Ishikawa (cell line): ENCODE results near the gene DRGX.

Experiments used
- CEBPB ChIP-seq: IDR thresholded peaks from 2 replicates; pipeline ENCODE4 v1.6.1; 2012
- CREB1 ChIP-seq: IDR thresholded peaks from 2 replicates; pipeline ENCODE4 v1.6.1; 2012; ENCODE audit warnings: low read depth
- EGR1 ChIP-seq: IDR thresholded peaks from 2 replicates; pipeline ENCODE4 v1.6.1; 2012
- EP300 ChIP-seq: IDR thresholded peaks from 2 replicates; pipeline ENCODE4 v1.6.1; 2012; ENCODE audit warnings: borderline replicate concordance
- FOXM1 ChIP-seq: IDR thresholded peaks from 2 replicates; pipeline ENCODE4 v1.6.1; 2012; ENCODE audit warnings: low read depth, borderline replicate concordance
- NFIC ChIP-seq: IDR thresholded peaks from 2 replicates; pipeline ENCODE4 v1.6.1; 2012
- RAD21 ChIP-seq: IDR thresholded peaks from 2 replicates; pipeline ENCODE4 v1.6.1; 2012; ENCODE audit warnings: low read depth
- REST ChIP-seq: IDR thresholded peaks from 2 replicates; pipeline ENCODE4 v1.6.1; 2012; ENCODE audit warnings: low read depth, mild to moderate bottlenecking
- TAF1 ChIP-seq: IDR thresholded peaks from 2 replicates; pipeline ENCODE4 v1.6.1; 2012; ENCODE audit warnings: low read depth, mild to moderate bottlenecking
- TCF12 ChIP-seq: IDR thresholded peaks from 2 replicates; pipeline ENCODE4 v1.6.1; 2012; ENCODE audit warnings: low read depth
- TEAD4 ChIP-seq: IDR thresholded peaks from 2 replicates; pipeline ENCODE4 v1.6.1; 2012
- USF1 ChIP-seq: IDR thresholded peaks from 2 replicates; pipeline ENCODE4 v1.6.1; 2012
- YY1 ChIP-seq: IDR thresholded peaks from 2 replicates; pipeline ENCODE4 v1.6.1; 2012; ENCODE audit warnings: low read depth
- ZBTB7A ChIP-seq: IDR thresholded peaks from 2 replicates; pipeline ENCODE4 v1.6.1; 2012; ENCODE audit warnings: low read depth
- TF ChIP-seq, protein P1 (sequence below): IDR thresholded peaks from 2 replicates; pipeline ENCODE4 v1.6.1; 2012

The DRGX gene

DNA sequence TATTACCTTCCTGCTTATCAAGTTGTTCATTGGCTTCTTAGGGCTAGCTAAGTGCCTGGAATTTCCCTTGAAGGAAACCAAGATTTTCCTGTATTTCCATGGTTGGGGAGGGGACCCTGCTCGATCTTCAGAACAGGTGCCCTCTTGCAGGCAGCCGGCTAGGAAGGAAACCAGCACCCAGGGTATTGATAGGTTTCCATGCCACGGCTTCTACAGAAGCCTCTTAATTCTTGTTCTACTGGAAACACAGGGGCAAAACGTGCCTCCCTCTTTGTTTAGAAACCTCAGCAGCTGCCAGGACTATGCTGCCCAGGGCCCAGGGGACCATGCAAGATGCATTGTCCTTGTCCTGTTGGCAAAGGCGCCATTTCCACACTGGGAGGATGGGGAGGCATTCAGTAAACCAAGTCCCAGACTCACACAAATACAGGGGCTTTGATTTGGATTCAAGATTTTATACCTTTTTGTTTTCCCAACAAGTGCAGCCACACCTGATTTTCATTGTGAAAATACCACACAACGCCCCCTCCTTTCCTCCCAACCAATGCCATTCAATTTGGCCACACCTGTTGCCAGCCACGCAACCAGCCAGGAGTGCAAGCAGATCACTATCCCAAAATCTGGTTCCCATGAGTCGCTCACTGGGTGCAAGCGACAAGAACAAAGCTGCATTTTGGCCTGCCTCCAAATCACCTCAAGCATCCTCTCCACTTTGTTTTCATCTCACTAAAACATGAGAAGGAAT is 67.3 kb downstream of the DRGX start:
- TF ChIP-seq CREB1 (no peak), EGR1 (no peak), ZBTB7A (no peak), TCF12 (no peak), FOXM1 (no peak), TEAD4 (no peak), RAD21 (no peak), TAF1 (no peak), USF1 (no peak), YY1 (no peak), CEBPB (no peak)
- TF ChIP-seq, protein P1, sequence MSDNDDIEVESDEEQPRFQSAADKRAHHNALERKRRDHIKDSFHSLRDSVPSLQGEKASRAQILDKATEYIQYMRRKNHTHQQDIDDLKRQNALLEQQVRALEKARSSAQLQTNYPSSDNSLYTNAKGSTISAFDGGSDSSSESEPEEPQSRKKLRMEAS, result no peak

DNA sequence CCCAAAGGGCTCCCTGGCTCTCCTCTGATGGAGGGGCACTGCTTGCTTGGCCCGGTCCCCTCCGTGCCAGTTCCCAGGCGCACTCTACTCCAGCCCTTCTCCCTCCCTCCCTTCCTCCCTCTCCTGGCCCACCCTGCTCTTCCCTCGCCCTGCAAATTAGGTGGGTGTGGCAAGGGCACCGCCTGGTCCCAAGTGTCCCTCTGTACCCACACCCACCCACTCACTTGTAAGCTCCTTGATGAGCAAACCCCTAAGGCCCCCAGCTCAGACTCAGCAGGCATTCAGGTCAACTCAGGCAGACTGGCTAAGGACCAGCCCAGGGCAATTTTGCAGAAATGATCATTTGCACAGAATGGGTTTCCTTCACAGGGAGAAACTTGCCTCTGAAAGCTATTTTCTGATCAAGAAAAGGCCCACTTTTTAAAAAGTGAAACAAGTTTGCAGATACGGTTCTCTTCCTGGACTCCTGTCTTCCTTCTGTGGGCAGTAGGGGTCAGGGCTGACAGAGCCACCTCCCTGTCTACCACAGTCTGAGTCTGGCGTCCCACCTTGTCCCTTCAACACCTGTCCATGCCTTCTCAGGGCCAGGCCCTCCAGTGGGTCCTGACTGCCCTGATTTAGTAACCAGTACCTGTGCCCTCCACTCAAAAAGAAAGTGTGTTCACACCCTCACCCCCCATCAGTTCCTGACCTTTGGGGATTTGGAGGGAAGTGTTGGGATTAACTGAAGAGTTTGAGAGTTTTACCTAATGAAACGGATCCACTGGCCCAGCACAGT is 68.7 kb downstream of the DRGX start:
- no peak for TF ChIP-seq YY1
- no peak for TF ChIP-seq EP300
- TF ChIP-seq TAF1, result no peak
- no peak for TF ChIP-seq USF1
- no peak for TF ChIP-seq CEBPB
- TF ChIP-seq CREB1, result no peak
- no peak for TF ChIP-seq TCF12
- no peak for TF ChIP-seq ZBTB7A
- TF ChIP-seq FOXM1, result no peak
- no peak for TF ChIP-seq REST
- no peak for TF ChIP-seq TEAD4
- TF ChIP-seq, protein P1, result no peak
- no peak for TF ChIP-seq RAD21
- no peak for TF ChIP-seq EGR1
- no peak for TF ChIP-seq NFIC

DNA sequence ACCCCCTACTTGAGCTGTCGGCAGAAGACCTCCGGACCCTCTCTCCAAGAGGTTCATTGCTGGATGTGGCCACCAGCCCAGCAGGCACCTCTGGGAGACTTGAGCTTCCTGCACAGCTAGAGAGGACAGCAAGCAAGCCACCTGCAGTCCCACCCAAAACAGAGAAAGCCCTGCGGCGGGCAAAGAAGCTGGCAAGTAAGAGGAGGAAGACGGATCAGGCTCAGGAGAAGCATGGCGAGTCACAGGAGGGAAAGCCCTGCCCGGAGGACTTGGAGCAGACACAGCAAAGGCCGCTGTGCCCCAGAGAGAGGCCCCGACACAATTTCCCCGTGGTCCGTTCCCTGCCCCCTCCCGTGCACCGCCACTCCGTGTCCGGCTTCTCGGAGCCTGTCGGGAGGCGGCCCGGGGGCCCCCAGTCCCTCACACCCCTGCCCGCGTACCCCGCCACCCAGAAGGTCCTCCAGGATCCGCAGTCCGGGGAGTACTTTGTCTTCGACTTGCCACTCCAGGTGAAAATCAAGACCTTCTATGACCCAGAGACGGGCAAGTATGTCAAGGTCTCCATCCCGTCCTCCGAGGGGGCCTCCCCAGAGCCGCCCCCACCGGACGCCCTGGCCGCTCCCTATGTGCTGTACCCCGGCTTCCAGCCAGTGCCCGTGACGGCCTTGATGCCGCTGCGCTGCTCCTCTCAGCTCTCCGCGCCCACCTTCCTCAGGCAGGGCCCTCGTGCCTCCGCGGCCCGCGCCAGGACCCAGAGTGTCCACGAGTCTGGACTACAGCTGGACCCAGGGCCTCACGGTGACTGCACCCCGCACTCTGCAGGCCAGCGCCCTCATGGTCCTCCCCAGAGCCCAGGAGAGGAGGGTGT is 69.7 kb downstream of the DRGX start:
- TF ChIP-seq FOXM1 (no peak), EP300 (no peak), ZBTB7A (no peak), REST (no peak), RAD21 (no peak), CEBPB (no peak), CREB1 (no peak), TAF1 (no peak), TEAD4 (no peak), USF1 (no peak), YY1 (no peak), NFIC (no peak)
- TF ChIP-seq, protein P1, result no peak
